ENCODE results near the gene GNG3. TPM values are rescaled to one million over a fixed set of nuclear protein-coding genes. Genes with fewer than 3 reads are reported as not detected.
"Not testable (repeated sequence)": the region's sequence is repeated elsewhere in the genome, so short reads cannot be mapped to it uniquely, and the experiment has no call there.

The GNG3 gene
- total and polyA plus RNA-seq, 7 experiments from 2014 or later, result not detected

DNA sequence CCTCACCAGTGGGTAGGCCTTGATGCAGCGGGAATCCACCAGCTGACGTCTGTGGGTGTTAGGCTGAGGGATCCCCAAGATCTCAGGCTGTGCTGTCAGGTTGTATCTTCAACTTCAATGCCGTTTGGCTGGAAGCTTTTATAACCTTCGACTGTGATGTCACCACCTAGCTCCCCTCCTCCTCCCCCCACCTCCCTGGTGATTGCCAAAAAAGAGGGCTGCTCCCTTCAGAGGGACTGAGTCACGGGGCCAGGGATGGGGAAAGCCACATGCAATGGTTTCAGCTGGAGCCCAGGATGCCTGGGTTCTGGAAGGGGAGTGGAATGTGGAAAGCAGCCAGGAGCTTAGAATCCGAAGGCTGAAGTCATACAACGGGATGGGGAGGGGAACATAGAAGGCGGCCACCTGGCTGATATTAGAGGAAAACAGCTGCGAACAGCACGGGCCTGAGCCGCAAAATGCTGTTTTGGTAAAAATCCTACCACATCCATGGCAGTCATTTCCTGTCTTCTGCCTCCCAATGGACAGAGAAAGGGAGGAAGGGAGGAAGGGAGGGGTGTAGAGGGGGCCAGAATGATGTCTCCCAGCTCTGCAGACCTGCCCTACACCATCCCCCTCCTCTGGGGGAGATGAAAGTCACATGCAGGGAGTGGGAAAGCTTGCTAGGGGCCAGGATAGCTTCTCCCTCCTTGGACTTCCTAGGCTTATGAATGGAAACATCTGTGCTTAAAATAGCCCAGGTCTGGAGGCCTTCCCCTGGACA, 17.9 kb upstream of the GNG3 start, which contains the start of gene LRRN4CL:
Gene LRRN4CL, minus strand, starts transcription at position 110 of the 763 bp plus-strand sequence. CDS start 1,022 bp downstream, outside the sequence.
- Histone ChIP-seq H3K9me3 (ENCODE audit: control insufficient read depth in 2 of 3, low read length in 3 of 3) (no peaks in the 10 kb centered on the region), H3K4me1 (ENCODE audit: control insufficient read depth in 2 of 2, insufficient read depth in 2 of 2, low read length in 2 of 2) (peaks cover 0 to 3% of the 10 kb centered on the region in 2 donors), H3K27me3 (ENCODE audit: control insufficient read depth in 2 of 2, insufficient read depth in 2 of 2, low read length in 2 of 2) (no peaks in the 10 kb centered on the region), H3K4me3 (ENCODE audit: low read length) (no peak within 1 kb of the TSS), H3K27ac (ENCODE audit: low read depth, low read length) (no peak within 1 kb of the TSS), H3K36me3 (ENCODE audit: control insufficient read depth in 2 of 3, insufficient read depth in 3 of 3, low read length in 3 of 3) (peaks cover 0 to 34% (median 0%) of the 10 kb centered on the region in 3 experiments)
- intact Hi-C loops (cut with micrococcal nuclease), result loop anchor here in 1 of 2 donors (5.0 kb wide), 1 partner anchor 307 kb away; no protein-coding TSS in a partner anchor
- DNase-seq (no peak), ATAC-seq (no peak)
- Mint-ChIP-seq H3K36me3 (peaks cover 0 to 23% (median 14%) of the 10 kb centered on the region in 5 donors), H3K27me3 (peaks cover 6 to 13% (median 10%) of the 10 kb centered on the region in 5 donors), H3K9me3 (no peaks in the 10 kb centered on the region), H3K4me3 (no peak within 1 kb of the TSS), H3K27ac (peak within 1 kb of the TSS in 1 of 9 donors; percentile 39), H3K4me1 (peaks cover 0 to 3% (median 2%) of the 10 kb centered on the region in 7 donors)
- CTCF ChIA-PET, result interaction anchor here (0.7 to 1.9 kb wide), 4 partner anchors 9 to 265 kb away, joined by 3 to 5 read pairs (median 3); no protein-coding TSS in a partner anchor
- POLR2A ChIA-PET, result interaction anchor here (0.6 to 5.7 kb wide), 10 partner anchors 9 to 357 kb away, joined by 3 to 26 read pairs (median 3); partner anchors contain the start of genes BSCL2, C11orf98, CSKMT and GNG3

DNA sequence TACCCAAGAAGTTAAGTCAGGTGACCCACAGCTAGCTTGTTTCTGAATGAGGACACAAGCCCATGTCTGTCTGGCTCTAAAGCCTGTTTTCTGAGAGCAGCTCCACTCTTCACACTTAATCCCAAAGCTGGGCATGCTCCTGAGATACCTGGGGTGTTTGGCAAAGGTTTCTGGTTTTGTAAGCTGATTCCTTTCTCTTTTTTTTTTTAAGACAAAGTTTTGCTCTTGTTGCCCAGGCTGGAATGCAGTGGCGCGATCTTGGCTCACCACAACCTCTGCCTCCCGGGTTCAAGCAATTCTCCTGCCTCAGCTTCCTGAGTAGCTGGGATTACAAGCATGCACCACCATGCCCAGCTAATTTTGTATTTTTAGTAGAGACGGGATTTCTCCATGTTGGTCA, 13.9 kb upstream of the GNG3 start:
- CTCF ChIA-PET, result interaction anchor here (0.7 to 4.8 kb wide), 10 partner anchors 13 to 269 kb away, joined by 3 to 31 read pairs (median 4); partner anchors contain the start of genes C11orf98, CSKMT and TUT1
- not testable (repeated sequence) for H3K4me1 ChIP-seq (ENCODE audit: control insufficient read depth in 2 of 2, insufficient read depth in 2 of 2, low read length in 2 of 2); H3K9me3 ChIP-seq (ENCODE audit: control insufficient read depth in 2 of 3, low read length in 3 of 3); H3K4me3 Mint-ChIP-seq; H3K27me3 Mint-ChIP-seq; H3K27ac ChIP-seq (ENCODE audit: low read depth, low read length); H3K4me3 ChIP-seq (ENCODE audit: low read length); H3K27me3 ChIP-seq (ENCODE audit: control insufficient read depth in 2 of 2, insufficient read depth in 2 of 2, low read length in 2 of 2); H3K9me3 Mint-ChIP-seq; H3K4me1 Mint-ChIP-seq; H3K27ac Mint-ChIP-seq; ATAC-seq; DNase-seq
- peaks cover 0 to 34% (median 0%) of the 10 kb centered on the region in 3 experiments for H3K36me3 ChIP-seq (ENCODE audit: control insufficient read depth in 2 of 3, insufficient read depth in 3 of 3, low read length in 3 of 3)
- peaks cover 0 to 23% (median 14%) of the 10 kb centered on the region in 5 donors for H3K36me3 Mint-ChIP-seq
- intact Hi-C loops (cut with micrococcal nuclease), result loop anchor here (1.0 to 5.0 kb wide), 6 partner anchors 12 to 311 kb away; partner anchors contain the start of gene EML3 (in 1 of the 2)
- POLR2A ChIA-PET, result interaction anchor here (1.0 to 5.7 kb wide), 5 partner anchors 12 to 101 kb away, joined by 4 to 26 read pairs (median 5); partner anchors contain the start of genes LBHD1 and TUT1

DNA sequence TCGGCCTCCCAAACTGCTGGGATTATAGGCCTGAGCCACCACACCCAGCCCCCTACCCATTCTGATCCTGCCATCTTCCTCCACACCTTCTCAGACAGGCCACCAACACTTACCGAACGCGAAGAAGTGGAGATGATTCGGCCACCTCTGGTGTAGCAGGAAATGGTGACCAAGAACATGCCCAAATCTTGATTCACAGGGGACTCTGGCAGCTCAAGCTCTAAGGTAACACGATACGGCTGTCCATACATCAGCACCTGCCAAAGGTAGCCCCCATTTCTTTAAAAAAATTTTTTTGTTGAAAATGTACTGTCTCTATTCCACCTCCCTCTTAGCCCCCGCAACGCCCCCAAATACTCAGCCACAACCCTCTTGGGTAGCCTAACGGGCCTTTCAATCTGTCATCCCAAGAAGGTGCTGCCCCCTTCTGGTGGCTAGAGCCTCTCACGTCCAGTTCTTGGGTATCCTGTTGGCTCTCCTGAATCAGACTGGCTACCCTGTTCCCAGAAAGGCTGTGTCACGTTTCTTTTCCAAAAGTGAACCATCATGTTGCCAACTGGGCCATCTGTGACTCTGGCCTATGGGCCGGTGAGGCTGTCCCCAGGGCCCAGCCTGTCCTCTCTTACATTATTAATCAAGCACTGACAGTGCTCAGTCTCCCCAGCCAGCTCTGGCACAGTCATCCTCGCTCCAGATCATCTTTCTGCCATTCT, 12.9 kb upstream of the GNG3 start:
- H3K36me3 Mint-ChIP-seq, result peaks cover 0 to 22% (median 14%) of the 10 kb centered on the region in 5 donors
- peak overlapping the region in 1 of 10 donors; percentile 14 for H3K4me3 Mint-ChIP-seq
- no peaks in the 10 kb centered on the region for H3K27me3 Mint-ChIP-seq
- POLR2A ChIA-PET, result interaction anchor here (0.7 to 5.7 kb wide), 10 partner anchors 11 to 102 kb away, joined by 3 to 26 read pairs (median 4); partner anchors contain the start of genes C11orf98, CSKMT, HNRNPUL2 and INTS5
- ATAC-seq (peak; percentile 93), DNase-seq (peak; percentile 50 to 80 (median 70))
- no peaks in the 10 kb centered on the region for H3K9me3 ChIP-seq (ENCODE audit: control insufficient read depth in 2 of 3, low read length in 3 of 3)
- H3K4me3 ChIP-seq (ENCODE audit: low read length), result no peak overlapping the region
- CTCF ChIA-PET, result interaction anchor here (0.7 to 4.8 kb wide), 14 partner anchors 14 to 274 kb away, joined by 3 to 31 read pairs (median 4); partner anchors contain the start of genes B3GAT3, C11orf98, CSKMT and TUT1
- H3K27ac Mint-ChIP-seq, result peak overlapping the region in 5 of 9 donors; percentile 1 to 78 (median 18)
- intact Hi-C loops (cut with micrococcal nuclease), result loop anchor here (1.0 to 5.0 kb wide), 6 partner anchors 13 to 312 kb away; partner anchors contain the start of gene EML3 (in 2 of the 2)
- H3K9me3 Mint-ChIP-seq, result no peaks in the 10 kb centered on the region
- H3K36me3 ChIP-seq (ENCODE audit: control insufficient read depth in 2 of 3, insufficient read depth in 3 of 3, low read length in 3 of 3), result peaks cover 0 to 32% (median 0%) of the 10 kb centered on the region in 3 experiments
- H3K27me3 ChIP-seq (ENCODE audit: control insufficient read depth in 2 of 2, insufficient read depth in 2 of 2, low read length in 2 of 2), result no peaks in the 10 kb centered on the region
- peaks cover 0 to 6% of the 10 kb centered on the region in 2 donors for H3K4me1 ChIP-seq (ENCODE audit: control insufficient read depth in 2 of 2, insufficient read depth in 2 of 2, low read length in 2 of 2)
- no peak overlapping the region for H3K27ac ChIP-seq (ENCODE audit: low read depth, low read length)
- H3K4me1 Mint-ChIP-seq, result peaks cover 0 to 8% (median 6%) of the 10 kb centered on the region in 7 donors

DNA sequence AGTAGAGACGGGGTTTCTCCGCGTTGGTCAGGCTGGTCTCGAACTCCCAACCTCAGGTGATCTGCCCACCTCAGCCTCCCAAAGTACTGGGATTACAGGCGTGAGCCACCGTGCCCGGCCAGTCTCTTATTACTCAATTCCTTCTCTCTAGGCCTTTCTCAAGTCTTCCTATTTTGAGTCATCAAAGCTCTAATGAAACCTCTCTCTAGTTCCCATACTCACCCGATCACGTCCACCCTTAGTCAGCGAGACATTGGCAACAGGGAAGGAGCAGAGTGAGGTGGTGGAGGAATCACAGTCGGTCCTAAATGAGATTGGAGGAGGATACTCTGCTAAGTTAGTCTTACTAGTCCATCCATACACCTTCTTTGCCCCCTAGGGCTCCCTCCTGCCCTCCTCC, 5.2 kb upstream of the GNG3 start:
- Mint-ChIP-seq H3K27me3 (no peaks in the 10 kb centered on the region), H3K27ac (peak overlapping the region in 1 of 9 donors; percentile 41), H3K4me1 (peaks cover 9 to 20% (median 17%) of the 10 kb centered on the region in 7 donors), H3K4me3 (no peak overlapping the region), H3K9me3 (no peaks in the 10 kb centered on the region), H3K36me3 (peaks cover 0 to 16% (median 5%) of the 10 kb centered on the region in 5 donors)
- DNase-seq, result no peak
- peak; percentile 21 for ATAC-seq
- intact Hi-C loops (cut with micrococcal nuclease), result no loop called here
- CTCF ChIA-PET, result no interaction called here
- no peak overlapping the region for H3K4me3 ChIP-seq (ENCODE audit: low read length)
- H3K27ac ChIP-seq (ENCODE audit: low read depth, low read length), result no peak overlapping the region
- POLR2A ChIA-PET, result interaction anchor here (1.1 to 8.8 kb wide), 7 partner anchors 15 to 152 kb away, joined by 3 to 81 read pairs (median 5); partner anchors contain the start of genes C11orf98, CSKMT, HNRNPUL2 and INTS5
- H3K36me3 ChIP-seq (ENCODE audit: control insufficient read depth in 2 of 3, insufficient read depth in 3 of 3, low read length in 3 of 3), result peaks cover 0 to 6% (median 0%) of the 10 kb centered on the region in 3 experiments
- H3K9me3 ChIP-seq (ENCODE audit: control insufficient read depth in 2 of 3, low read length in 3 of 3), result no peaks in the 10 kb centered on the region
- no peaks in the 10 kb centered on the region for H3K27me3 ChIP-seq (ENCODE audit: control insufficient read depth in 2 of 2, insufficient read depth in 2 of 2, low read length in 2 of 2)
- peaks cover 17 to 19% of the 10 kb centered on the region in 2 donors for H3K4me1 ChIP-seq (ENCODE audit: control insufficient read depth in 2 of 2, insufficient read depth in 2 of 2, low read length in 2 of 2)

DNA sequence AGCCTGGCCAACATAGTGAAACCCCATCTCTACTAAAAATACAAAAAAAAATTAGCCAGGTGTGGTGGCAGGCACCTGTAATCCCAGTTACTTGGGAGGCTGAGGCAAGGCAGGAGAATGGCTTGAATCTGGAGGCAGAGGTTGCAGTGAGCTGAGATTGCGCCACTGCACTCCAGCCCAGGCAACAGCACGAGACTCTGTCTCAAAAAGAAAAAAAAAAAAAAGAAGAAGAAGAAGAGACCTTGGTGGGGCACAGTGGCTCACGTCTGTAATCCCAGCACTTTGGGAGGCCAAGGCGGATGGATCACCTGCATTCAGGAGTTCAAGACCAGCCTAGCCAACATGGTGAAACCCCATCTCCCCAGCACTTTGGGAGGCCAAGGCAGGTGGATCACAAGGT, 3.6 kb upstream of the GNG3 start:
- not testable (repeated sequence) for H3K27ac Mint-ChIP-seq

More for the DNA sequence above, 3.6 kb upstream of the GNG3 start:
- H3K4me3 ChIP-seq (ENCODE audit: low read length); DNase-seq; H3K27ac ChIP-seq (ENCODE audit: low read depth, low read length); H3K27me3 Mint-ChIP-seq; ATAC-seq; H3K4me3 Mint-ChIP-seq; intact Hi-C loops (cut with micrococcal nuclease); H3K36me3 ChIP-seq (ENCODE audit: control insufficient read depth in 2 of 3, insufficient read depth in 3 of 3, low read length in 3 of 3); H3K9me3 ChIP-seq (ENCODE audit: control insufficient read depth in 2 of 3, low read length in 3 of 3); CTCF ChIA-PET; H3K9me3 Mint-ChIP-seq; H3K27me3 ChIP-seq (ENCODE audit: control insufficient read depth in 2 of 2, insufficient read depth in 2 of 2, low read length in 2 of 2): not testable (repeated sequence)
- Mint-ChIP-seq H3K4me1 (peaks cover 13 to 36% (median 31%) of the 10 kb centered on the region in 7 donors), H3K36me3 (peaks cover 0 to 13% (median 5%) of the 10 kb centered on the region in 5 donors)
- peaks cover 29 to 36% of the 10 kb centered on the region in 2 donors for H3K4me1 ChIP-seq (ENCODE audit: control insufficient read depth in 2 of 2, insufficient read depth in 2 of 2, low read length in 2 of 2)
- POLR2A ChIA-PET, result interaction anchor here (0.6 to 13.6 kb wide), 11 partner anchors 11 to 302 kb away, joined by 3 to 347 read pairs (median 4); partner anchors contain the start of genes C11orf98, CSKMT, HNRNPUL2 and TTC9C
